ENCODE measurements around the gene BSND.

GRCh38 chr1:55055084-55055882 is 56.5 kb downstream of the BSND start:
- no peak for TF ChIP-seq CTCF (IDR thresholded peaks at IDR 0.05)
- no peak for TF ChIP-seq POLR2AphosphoS5 (IDR thresholded peaks at IDR 0.05)
- TF ChIP-seq POLR2A (IDR thresholded peaks at IDR 0.05), result no peak

All from stomach (tissue), 4 donors.